Hepatocyte (in vitro differentiated cells): ENCODE measurements around the gene PANK2.

Source experiments
- EZH2 ChIP-seq: fragments of 200-600 bp; sonication (generic); IDR thresholded peaks from 2 replicates; pipeline ENCODE4 v1.6.1; 2016; ENCODE audit warnings: antibody characterized with exemption, mild to moderate bottlenecking, borderline replicate concordance
- EZH2phosphoT487 ChIP-seq: fragments of 200-600 bp; sonication (generic); IDR thresholded peaks from one replicate; pipeline ENCODE4 v1.6.1; 2018; ENCODE audit warnings: antibody characterized with exemption, mild to moderate bottlenecking, low read depth, moderate library complexity; ENCODE audit not compliant: unreplicated experiment, severe bottlenecking
- TF ChIP-seq, protein P1 (sequence below): fragments of 200-600 bp; sonication (generic); IDR thresholded peaks from 2 replicates; pipeline ENCODE4 v1.5.1; 2016; ENCODE audit warnings: antibody characterized with exemption, mild to moderate bottlenecking; ENCODE audit not compliant: poor library complexity

DNA sequence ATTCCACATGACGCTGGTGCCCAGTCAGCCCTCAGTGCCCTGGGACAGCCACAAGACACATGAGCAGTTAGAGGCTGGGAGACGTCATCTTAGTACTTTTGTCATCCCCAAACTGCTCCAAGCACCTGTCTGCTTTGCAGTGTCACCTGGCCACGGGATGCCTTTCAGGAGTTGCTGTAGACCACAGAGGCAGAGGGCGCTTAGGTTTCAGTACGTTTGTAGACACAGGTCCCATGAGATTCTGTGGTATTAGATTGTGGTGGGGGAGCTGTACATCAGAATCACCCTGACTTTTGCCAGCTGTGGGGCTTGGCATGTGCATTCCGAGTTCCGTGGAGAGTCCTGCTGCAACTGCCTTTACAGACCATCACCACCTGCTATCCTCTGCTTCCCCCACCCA is 25.9 kb upstream of the PANK2 start:
- TF ChIP-seq, protein P1, sequence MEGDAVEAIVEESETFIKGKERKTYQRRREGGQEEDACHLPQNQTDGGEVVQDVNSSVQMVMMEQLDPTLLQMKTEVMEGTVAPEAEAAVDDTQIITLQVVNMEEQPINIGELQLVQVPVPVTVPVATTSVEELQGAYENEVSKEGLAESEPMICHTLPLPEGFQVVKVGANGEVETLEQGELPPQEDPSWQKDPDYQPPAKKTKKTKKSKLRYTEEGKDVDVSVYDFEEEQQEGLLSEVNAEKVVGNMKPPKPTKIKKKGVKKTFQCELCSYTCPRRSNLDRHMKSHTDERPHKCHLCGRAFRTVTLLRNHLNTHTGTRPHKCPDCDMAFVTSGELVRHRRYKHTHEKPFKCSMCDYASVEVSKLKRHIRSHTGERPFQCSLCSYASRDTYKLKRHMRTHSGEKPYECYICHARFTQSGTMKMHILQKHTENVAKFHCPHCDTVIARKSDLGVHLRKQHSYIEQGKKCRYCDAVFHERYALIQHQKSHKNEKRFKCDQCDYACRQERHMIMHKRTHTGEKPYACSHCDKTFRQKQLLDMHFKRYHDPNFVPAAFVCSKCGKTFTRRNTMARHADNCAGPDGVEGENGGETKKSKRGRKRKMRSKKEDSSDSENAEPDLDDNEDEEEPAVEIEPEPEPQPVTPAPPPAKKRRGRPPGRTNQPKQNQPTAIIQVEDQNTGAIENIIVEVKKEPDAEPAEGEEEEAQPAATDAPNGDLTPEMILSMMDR: no peak
- TF ChIP-seq EZH2 (no peak), EZH2phosphoT487 (no peak)
